Activated CD8-positive, alpha-beta memory T cell treated with anti-CD3 and anti-CD28 coated beads for 36 hours (primary cell): ENCODE data around the gene ZNF318. TPM values are rescaled to one million over a fixed set of nuclear protein-coding genes. Genes with fewer than 3 reads are reported as not detected.
"Not testable (repeated sequence)": the region's sequence is repeated elsewhere in the genome, so short reads cannot be mapped to it uniquely, and the experiment has no call there.

ENCODE experiments used
- CTCF ChIA-PET: fragments of 350-600 bp; sonication (Branson Sonifier 250); formaldehyde crosslinking; loops from one replicate; lab custom pipeline; 2021; ENCODE audit warnings: antibody characterized with exemption; lab: Charles Lee
- POLR2A ChIA-PET: fragments of 350-600 bp; sonication (Branson Sonifier 250); formaldehyde crosslinking; loops from one replicate; lab custom pipeline; 2021; ENCODE audit warnings: antibody characterized with exemption; lab: Charles Lee
- total RNA-seq, 2 experiments: library from RNA; stranded (reverse); gene quantifications; one replicate each; pipeline ENCODE4 v1.2.3, GENCODE V29; 2021

Gene ZNF318
- 10 to 100 TPM; 10.6 to 11.2 TPM for total RNA-seq

- ChIA-PET POLR2A (interaction anchor here (0.6 to 2.1 kb wide), 7 partner anchors 8 to 140 kb away, joined by 3 to 10 read pairs (median 3); partner anchors contain the start of gene DNPH1), CTCF (interaction anchor here (0.7 to 1.2 kb wide), 3 partner anchors 9 to 137 kb away, joined by 3 to 7 read pairs (median 3); no protein-coding TSS in a partner anchor)
Observed at GRCh38 chr6:43369174-43370002, at the start of gene ZNF318. Gene ZNF318, minus strand, starts transcription at chr6:43369647. Its CDS starts 282 bp downstream, at chr6:43369365.

- POLR2A ChIA-PET, result no interaction called here
- CTCF ChIA-PET, result interaction anchor here (1.0 kb wide), 1 partner anchor 33 kb away, joined by 3 read pairs; no protein-coding TSS in a partner anchor
Observed at GRCh38 chr6:43416935-43417334, 47.5 kb upstream of the ZNF318 start.

DNA sequence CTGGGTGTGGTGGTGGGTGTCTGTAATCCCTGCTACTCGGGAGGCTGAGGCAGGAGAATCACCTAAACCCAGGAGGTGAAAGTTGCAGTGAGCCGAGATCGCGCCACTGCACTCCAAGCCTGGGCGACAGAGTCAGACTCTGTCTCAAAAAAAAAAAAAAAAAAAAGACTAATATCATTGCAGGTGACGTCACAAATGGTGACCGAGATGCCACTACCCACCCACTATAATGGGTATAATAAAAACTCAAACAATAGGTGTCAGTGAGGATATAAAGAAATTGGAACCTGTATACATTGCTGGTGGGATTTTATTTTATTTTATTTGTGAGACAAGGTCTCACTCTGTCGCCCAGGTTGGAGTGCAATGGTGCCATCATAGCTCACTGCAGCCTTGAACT, 45.8 kb upstream of the ZNF318 start:
- CTCF ChIA-PET, POLR2A ChIA-PET: not testable (repeated sequence)

DNA sequence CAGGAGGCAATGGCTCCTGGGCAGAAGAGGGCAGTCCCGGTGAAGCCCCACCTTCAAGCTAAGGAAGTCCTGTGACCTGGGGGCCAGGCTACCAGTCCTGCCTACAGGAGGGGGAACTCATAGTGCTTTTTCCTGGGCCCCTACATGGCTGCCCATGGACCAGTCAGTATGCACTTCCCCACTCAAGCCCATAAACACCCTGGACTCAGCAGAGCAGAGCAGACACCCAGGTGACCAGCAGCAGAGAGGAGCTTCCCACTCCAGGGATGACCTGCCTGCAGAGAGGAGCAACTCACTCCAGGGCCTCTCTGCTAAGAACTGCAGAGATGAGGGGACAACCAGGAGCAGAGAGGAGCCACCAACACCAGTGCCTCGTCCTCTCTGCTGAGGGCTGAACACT, 43.6 kb upstream of the ZNF318 start:
- ChIA-PET POLR2A (no interaction called here), CTCF (interaction anchor here (0.9 kb wide), 1 partner anchor 21 kb away, joined by 3 read pairs; no protein-coding TSS in a partner anchor)

DNA sequence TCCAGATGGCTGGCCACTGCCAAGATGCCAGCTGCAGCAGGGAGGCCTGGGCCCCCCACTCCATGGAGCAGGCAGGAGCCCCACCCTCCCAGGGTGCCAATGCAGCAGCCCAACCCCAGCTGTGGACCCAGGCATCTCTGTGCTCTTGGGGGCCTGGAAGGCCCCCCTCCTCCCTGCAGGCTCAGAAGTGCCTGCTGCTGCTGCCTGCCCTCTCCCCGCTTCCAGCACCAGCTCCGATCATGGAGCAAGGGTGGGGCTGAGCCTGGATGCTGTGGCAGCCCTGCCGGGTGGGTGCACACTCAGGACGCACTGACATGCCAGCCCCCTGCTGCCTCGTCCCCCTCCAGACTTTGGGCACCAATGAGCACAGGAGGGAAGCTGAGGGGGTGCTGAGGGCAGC, 43.1 kb upstream of the ZNF318 start:
- CTCF ChIA-PET, result interaction anchor here (0.9 kb wide), 1 partner anchor 21 kb away, joined by 3 read pairs; no protein-coding TSS in a partner anchor
- POLR2A ChIA-PET, result no interaction called here

DNA sequence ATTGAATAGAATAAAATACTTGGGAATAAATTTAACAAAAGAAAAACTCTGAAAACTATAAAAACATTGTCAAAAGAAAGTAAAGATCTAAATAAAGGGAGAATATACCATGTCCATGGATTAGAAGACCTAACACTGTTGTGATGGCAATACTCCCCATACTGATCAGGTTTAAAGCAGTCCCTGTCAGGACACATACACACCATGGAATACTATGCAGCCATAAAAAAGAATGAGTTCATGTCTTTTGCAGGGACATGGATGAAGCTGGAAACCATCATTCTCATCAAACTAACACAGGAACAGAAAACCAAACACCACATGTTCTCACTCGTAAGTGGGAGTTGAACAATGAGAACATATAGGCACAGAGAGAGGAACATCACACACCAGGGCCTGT, 41.3 kb upstream of the ZNF318 start:
- POLR2A ChIA-PET, CTCF ChIA-PET: not testable (repeated sequence)

DNA sequence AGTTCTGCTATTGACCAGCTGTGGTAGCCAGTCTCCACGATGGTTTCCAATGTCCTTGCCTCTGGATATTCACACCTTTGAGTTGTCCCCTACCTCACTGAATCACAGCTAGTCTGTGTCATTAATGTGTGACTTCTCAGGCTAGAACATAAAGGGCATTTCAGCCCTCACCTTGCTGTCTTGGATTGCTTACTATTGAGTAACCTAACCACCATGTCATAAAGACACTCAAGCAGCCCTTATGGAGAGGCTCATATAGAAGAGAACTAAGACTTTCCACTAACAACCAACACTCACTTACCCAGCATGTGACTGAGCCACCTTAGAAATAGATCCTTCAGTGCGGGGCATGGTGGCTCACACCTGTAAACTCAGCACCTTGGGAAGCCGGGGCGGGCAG, 38.8 kb upstream of the ZNF318 start:
- ChIA-PET POLR2A (no interaction called here), CTCF (no interaction called here)

- POLR2A ChIA-PET, result no interaction called here
- CTCF ChIA-PET, result no interaction called here
Observed at GRCh38 chr6:43407296-43407695, 37.8 kb upstream of the ZNF318 start.

DNA sequence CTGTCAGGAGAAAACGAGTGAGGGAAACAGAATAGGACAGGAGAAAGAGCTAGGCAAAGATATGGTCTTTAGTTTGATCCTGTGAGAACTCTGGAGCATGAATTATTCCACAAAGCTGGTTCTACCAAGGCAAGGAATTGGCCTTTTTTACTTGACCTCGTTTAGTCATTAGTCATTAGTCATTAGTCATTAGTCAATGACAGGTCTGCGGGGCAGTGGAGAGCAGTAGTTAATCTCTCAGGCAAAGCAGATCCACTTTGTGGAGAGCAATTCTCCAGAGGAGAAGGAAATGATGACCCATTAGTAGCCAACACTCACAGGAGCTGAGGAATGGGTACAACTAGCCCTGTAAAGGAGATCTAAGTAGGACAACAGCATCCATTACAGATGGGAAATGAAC, 35.9 kb upstream of the ZNF318 start:
- CTCF ChIA-PET, result no interaction called here

GRCh38 chr6:43402820-43403219, 33.4 kb upstream of the ZNF318 start:
- CTCF ChIA-PET, result no interaction called here
- POLR2A ChIA-PET, result interaction anchor here (0.6 kb wide), 1 partner anchor 97 kb away, joined by 3 read pairs; no protein-coding TSS in a partner anchor

More for the DNA sequence above, 35.9 kb upstream of the ZNF318 start:
- POLR2A ChIA-PET, result no interaction called here

GRCh38 chr6:43401730-43402129, 32.3 kb upstream of the ZNF318 start:
- CTCF ChIA-PET, result no interaction called here
- POLR2A ChIA-PET, result no interaction called here

DNA sequence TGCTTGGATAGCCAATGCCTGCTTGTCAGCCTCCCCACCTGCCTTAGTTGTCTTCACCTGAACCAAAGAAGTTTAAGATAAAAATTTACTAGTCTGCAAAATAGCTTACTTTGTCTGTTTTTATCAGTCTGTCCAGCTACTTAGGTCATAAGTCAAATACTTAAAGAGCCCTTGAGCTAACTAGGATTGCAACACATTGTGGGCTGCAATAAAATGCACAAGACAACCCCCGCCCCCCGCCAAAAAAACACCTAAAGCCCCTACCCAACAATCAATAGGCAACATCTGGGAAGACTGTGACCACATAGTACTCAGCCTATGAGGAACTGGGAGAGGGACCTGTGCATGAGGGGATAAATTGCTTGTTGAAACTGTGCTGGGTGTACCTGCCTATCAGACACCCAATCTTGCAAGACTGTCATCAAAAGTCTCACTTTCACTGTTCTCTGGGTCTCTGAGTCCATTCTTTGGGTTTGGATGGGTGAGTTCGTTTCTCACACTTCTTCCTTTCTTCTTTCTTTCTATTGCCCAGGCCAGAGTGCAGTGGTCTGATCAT, 30.6 kb upstream of the ZNF318 start:
- ChIA-PET POLR2A (no interaction called here), CTCF (no interaction called here)

GRCh38 chr6:43396408-43397149, 27.1 kb upstream of the ZNF318 start:
- ChIA-PET CTCF (interaction anchor here (1.8 to 2.2 kb wide), 2 partner anchors 133 to 168 kb away, joined by 5 to 6 read pairs; partner anchors contain the start of gene DNPH1), POLR2A (no interaction called here)

GRCh38 chr6:43395776-43396175, 26.3 kb upstream of the ZNF318 start:
- ChIA-PET POLR2A (no interaction called here), CTCF (interaction anchor here (0.6 to 1.8 kb wide), 3 partner anchors 132 to 142 kb away, joined by 3 to 6 read pairs (median 3); no protein-coding TSS in a partner anchor)

DNA sequence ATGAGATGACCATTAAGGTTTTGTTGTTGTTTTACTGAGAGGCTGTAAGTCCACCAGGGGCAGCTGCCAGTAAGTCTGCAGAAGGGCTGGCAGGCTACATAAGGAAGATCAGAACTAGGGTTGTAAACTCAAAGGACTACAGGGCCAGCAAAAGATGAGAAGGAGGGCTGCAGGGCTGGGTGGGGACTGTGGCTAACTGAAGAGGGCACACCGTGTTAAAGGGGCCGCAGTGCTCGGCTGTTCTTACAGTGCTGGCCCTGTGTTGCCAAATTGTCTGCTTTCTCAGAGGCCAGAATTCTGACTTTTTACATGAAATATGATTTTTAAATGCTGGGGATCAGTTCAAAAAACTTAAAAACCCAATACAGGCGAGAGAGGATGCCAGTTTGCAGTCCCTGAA, 25.5 kb upstream of the ZNF318 start:
- CTCF ChIA-PET, result interaction anchor here (0.7 to 1.8 kb wide), 3 partner anchors 47 to 142 kb away, joined by 3 to 6 read pairs (median 3); no protein-coding TSS in a partner anchor
- POLR2A ChIA-PET, result no interaction called here

DNA sequence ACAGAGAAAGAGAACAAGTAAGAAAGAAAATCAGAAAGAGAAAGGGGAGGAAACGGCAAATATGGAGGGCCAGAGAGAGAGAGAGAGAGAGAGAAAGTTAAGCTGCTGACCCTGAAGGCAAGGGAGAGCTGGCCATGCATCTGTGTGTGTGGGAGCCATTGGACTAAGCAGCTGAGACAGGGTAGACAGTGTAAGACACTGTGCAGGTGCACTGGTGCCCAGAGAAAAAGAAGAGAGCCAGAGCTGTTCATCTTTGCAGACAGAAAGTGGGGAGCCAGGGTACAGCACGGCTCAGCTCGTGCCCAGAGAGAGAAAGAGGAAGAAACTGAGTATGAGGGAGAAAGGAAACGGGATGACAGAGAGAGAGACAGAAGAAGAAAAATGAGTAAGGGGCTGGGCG, 24.2 kb upstream of the ZNF318 start:
- POLR2A ChIA-PET, result no interaction called here
- CTCF ChIA-PET, result no interaction called here

- POLR2A ChIA-PET, result not testable (repeated sequence)
- CTCF ChIA-PET, result interaction anchor here (1.0 kb wide), 1 partner anchor 9 kb away, joined by 3 read pairs; no protein-coding TSS in a partner anchor
Observed at GRCh38 chr6:43393133-43393532, 23.7 kb upstream of the ZNF318 start.

DNA sequence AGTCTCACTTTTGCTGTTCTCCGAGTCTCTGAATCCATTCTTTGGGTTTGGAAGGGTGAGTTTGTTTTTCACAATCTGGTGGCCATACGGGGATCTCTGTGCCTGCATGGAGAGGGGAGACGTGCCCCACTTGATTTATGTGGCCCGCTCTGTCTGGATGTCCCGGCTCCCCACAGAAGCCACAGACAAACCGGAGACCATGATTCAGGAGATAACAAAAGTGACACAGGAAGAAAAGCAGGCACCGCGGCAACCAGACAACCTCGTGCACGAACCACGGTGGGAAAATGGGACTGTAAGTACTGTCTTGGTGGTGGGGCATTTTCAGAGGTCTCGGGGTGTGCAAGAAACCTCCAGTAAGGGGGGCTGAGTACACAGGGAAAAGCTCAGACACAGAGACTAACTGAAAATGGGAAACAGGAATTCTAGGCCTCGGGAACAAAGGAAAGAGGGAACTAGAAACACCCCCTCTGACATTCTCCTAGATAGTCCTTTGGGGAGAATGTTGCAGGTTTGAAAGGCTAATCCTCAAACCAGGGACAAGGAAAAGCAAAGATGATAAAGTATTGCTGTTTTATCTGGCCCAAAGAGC, 22.1 kb upstream of the ZNF318 start:
- POLR2A ChIA-PET, result no interaction called here
- CTCF ChIA-PET, result interaction anchor here (0.9 to 1.6 kb wide), 3 partner anchors 21 to 162 kb away, joined by 3 read pairs; partner anchors contain the start of genes DNPH1 and ZNF318
